ENCODE results near the gene DLG5. TPM values are rescaled to one million over a fixed set of nuclear protein-coding genes. Genes with fewer than 3 reads are reported as not detected.
A peak's percentile ranks its signal among the peaks of the same experiment; 100 is the strongest.

The DLG5 gene
- total and polyA plus RNA-seq, 4 donors: 10.0 to 70.6 (median 35.4) TPM

DNA sequence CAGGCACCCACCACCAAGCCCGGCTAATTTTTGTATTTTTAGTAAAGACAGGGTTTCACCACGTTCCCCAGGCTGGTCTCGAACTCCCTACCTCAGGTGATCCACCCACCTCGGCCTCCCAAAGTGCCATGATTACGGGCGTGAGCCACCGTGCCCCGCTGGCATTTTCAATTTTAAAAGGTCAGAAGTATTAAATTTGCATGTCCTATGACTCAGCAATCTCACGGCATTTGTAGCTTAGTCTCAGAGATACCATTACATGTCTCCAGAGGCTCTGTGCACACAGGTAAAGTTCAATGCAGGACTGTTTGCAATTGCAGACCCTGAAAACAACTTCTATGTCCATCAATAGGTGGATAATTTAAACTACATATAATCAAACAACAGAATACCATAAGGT, 99.2 kb downstream of the DLG5 start:
- intact Hi-C loops (cut with DNase I): no loop called here
- Histone ChIP-seq H3K4me1 (ENCODE audit: control insufficient read depth in 1 of 2, insufficient read depth in 2 of 2, low read length in 2 of 2) (no peaks in the 10 kb centered on the region), H3K27ac (ENCODE audit: low read depth in 1 of 2, low read length in 2 of 2) (no peak overlapping the region), H3K27me3 (ENCODE audit: control insufficient read depth in 1 of 2, insufficient read depth in 2 of 2, low read length in 1 of 2) (no peaks in the 10 kb centered on the region), H3K36me3 (ENCODE audit: control insufficient read depth in 1 of 2, insufficient read depth in 2 of 2, low read length in 1 of 2) (peaks cover 0 to 12% of the 10 kb centered on the region in 2 donors), H3K4me3 (ENCODE audit: low read length in 2 of 2) (no peak overlapping the region), H3K9me3 (ENCODE audit: control insufficient read depth, low read length) (no peaks in the 10 kb centered on the region)
- WGBS, 2 donors: 91 to 92% methylated on average over 9 of the region's 9 CpGs
- ATAC-seq (ENCODE audit: low FRiP score) (no peak), DNase-seq (peak in 1 of 2 donors; percentile 34)

DNA sequence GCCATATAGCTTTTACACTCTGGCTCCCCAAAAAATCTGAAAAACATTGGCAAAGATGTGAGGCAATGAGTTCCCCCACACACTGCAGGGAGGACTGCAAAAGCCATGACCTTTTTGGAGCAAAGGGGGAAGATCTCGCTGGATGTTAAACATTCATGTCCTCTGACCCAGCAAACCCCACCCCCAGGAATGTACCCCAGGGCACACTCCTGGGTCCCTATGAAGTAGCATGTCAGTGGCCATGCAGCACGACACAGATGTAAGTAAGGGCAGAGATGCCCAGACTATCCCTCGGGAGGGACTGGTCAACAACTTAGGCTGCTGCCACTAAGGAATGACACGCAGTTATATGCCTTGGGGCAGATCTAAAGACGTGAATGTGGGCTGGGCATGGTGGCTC, 100.6 kb downstream of the DLG5 start:
- Histone ChIP-seq H3K4me3 (ENCODE audit: low read length in 2 of 2) (no peak overlapping the region), H3K4me1 (ENCODE audit: control insufficient read depth in 1 of 2, insufficient read depth in 2 of 2, low read length in 2 of 2) (no peaks in the 10 kb centered on the region), H3K27ac (ENCODE audit: low read depth in 1 of 2, low read length in 2 of 2) (no peak overlapping the region), H3K9me3 (ENCODE audit: control insufficient read depth, low read length) (no peaks in the 10 kb centered on the region), H3K27me3 (ENCODE audit: control insufficient read depth in 1 of 2, insufficient read depth in 2 of 2, low read length in 1 of 2) (no peaks in the 10 kb centered on the region), H3K36me3 (ENCODE audit: control insufficient read depth in 1 of 2, insufficient read depth in 2 of 2, low read length in 1 of 2) (peaks cover 0 to 13% of the 10 kb centered on the region in 2 donors)
- intact Hi-C loops (cut with DNase I): no loop called here
- ATAC-seq (ENCODE audit: low FRiP score) (no peak), DNase-seq (peak in 1 of 2 donors; percentile 48)
- 71 to 73% methylated on average over 5 of the region's 5 CpGs for WGBS, 2 donors

DNA sequence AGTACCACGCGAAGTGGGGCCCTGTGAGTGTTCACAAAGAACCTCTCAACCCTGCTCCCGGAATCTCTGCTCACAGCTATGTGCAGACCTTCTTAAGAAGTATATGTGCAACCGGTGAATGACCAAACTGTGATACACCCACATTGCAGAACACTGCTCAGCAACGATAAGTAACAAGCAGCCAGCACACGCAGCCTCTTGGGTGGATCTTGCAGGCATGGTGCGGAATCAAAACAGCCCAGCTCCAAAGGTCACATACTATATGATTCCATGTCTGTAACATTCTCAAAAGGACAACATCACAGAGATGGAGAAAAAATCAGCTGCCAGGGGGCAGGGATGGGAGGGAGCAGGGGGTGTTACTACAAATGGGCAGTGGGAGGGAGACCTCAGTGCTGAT, 101.6 kb downstream of the DLG5 start:
- no peaks in the 10 kb centered on the region for H3K4me1 ChIP-seq (ENCODE audit: control insufficient read depth in 1 of 2, insufficient read depth in 2 of 2, low read length in 2 of 2)
- H3K9me3 ChIP-seq (ENCODE audit: control insufficient read depth, low read length): no peaks in the 10 kb centered on the region
- intact Hi-C loops (cut with DNase I): no loop called here
- DNase-seq (peak in 1 of 2 donors; percentile 21), ATAC-seq (ENCODE audit: low FRiP score) (no peak)
- peaks cover 0 to 11% of the 10 kb centered on the region in 2 donors for H3K36me3 ChIP-seq (ENCODE audit: control insufficient read depth in 1 of 2, insufficient read depth in 2 of 2, low read length in 1 of 2)
- no peak overlapping the region for H3K27ac ChIP-seq (ENCODE audit: low read depth in 1 of 2, low read length in 2 of 2)
- H3K27me3 ChIP-seq (ENCODE audit: control insufficient read depth in 1 of 2, insufficient read depth in 2 of 2, low read length in 1 of 2): no peaks in the 10 kb centered on the region
- 92 to 93% methylated on average over 7 of the region's 7 CpGs for WGBS, 2 donors
- no peak overlapping the region for H3K4me3 ChIP-seq (ENCODE audit: low read length in 2 of 2)

DNA sequence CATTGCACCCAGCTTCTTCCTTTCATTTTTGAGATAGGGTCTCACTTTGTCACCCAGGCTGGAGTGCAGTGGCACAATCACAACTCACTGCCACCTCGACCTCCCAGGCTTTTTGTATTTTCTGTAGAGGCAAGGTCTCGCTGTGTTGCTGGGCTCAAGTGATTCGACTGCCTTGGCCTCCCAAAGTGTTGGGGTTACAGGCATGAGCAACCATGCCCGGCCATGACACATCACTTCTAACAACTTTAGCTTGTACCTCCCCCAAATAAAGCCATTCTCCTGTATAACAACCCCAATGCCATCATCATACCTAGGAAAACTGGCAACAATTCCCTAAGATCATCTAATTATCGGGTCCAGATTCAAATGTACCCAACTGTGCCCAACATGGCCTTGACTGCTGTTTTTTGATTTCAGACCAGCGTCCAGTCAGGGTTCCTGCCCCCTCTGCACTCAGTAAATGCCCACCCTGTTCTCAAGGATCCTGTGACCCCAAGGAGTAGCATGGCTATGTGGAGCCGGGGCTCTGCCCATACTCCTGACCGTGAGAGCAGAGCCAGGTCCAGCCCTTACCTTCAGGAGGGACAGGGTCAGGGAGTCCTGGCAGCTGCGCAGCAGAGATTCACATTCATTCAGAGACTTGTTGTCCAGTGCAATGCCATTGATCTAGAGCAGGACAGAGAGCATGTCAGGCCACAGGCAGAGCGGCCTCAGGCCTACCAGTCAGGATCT, 102.6 kb downstream of the DLG5 start:
- ATAC-seq (ENCODE audit: low FRiP score): no peak
- no peaks in the 10 kb centered on the region for H3K9me3 ChIP-seq (ENCODE audit: control insufficient read depth, low read length)
- peak in 1 of 2 donors; percentile 51 for DNase-seq
- no peak overlapping the region for H3K27ac ChIP-seq (ENCODE audit: low read depth in 1 of 2, low read length in 2 of 2)
- H3K27me3 ChIP-seq (ENCODE audit: control insufficient read depth in 1 of 2, insufficient read depth in 2 of 2, low read length in 1 of 2): no peaks in the 10 kb centered on the region
- 95 to 96% methylated on average over 10 of the region's 10 CpGs for WGBS, 2 donors
- intact Hi-C loops (cut with DNase I): no loop called here
- no peak overlapping the region for H3K4me3 ChIP-seq (ENCODE audit: low read length in 2 of 2)
- H3K4me1 ChIP-seq (ENCODE audit: control insufficient read depth in 1 of 2, insufficient read depth in 2 of 2, low read length in 2 of 2): no peaks in the 10 kb centered on the region
- peaks cover 0 to 11% of the 10 kb centered on the region in 2 donors for H3K36me3 ChIP-seq (ENCODE audit: control insufficient read depth in 1 of 2, insufficient read depth in 2 of 2, low read length in 1 of 2)

DNA sequence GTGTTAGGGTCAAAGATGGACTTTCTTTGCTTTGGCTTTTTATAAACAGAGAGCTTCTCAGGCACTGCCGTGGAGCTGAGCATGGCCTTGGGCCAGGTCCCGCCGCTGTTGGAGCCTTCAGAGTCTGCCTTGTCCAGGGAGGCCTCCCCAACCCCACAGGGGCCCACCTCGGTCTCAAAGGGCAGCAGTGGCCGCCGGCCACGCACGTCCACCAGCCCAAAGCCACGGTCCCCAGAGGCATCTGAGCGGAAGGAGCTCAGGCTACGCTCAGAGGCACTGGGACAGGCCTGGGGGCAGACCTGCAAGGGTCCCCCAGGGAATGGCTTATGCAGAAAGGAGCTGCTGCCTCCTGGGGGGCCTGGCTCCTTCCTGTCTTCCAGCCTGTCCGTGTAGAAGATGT, 105.0 kb downstream of the DLG5 start:
- DNase-seq (peak in 1 of 2 donors; percentile 71), ATAC-seq (ENCODE audit: low FRiP score) (no peak)
- H3K4me3 ChIP-seq (ENCODE audit: low read length in 2 of 2): no peak overlapping the region
- intact Hi-C loops (cut with DNase I): no loop called here
- no peaks in the 10 kb centered on the region for H3K9me3 ChIP-seq (ENCODE audit: control insufficient read depth, low read length)
- no peaks in the 10 kb centered on the region for H3K4me1 ChIP-seq (ENCODE audit: control insufficient read depth in 1 of 2, insufficient read depth in 2 of 2, low read length in 2 of 2)
- H3K27ac ChIP-seq (ENCODE audit: low read depth in 1 of 2, low read length in 2 of 2): no peak overlapping the region
- WGBS, 2 donors: 75 to 79% methylated on average over 12 of the region's 12 CpGs
- peaks cover 4 to 13% of the 10 kb centered on the region in 2 donors for H3K36me3 ChIP-seq (ENCODE audit: control insufficient read depth in 1 of 2, insufficient read depth in 2 of 2, low read length in 1 of 2)
- no peaks in the 10 kb centered on the region for H3K27me3 ChIP-seq (ENCODE audit: control insufficient read depth in 1 of 2, insufficient read depth in 2 of 2, low read length in 1 of 2)

DNA sequence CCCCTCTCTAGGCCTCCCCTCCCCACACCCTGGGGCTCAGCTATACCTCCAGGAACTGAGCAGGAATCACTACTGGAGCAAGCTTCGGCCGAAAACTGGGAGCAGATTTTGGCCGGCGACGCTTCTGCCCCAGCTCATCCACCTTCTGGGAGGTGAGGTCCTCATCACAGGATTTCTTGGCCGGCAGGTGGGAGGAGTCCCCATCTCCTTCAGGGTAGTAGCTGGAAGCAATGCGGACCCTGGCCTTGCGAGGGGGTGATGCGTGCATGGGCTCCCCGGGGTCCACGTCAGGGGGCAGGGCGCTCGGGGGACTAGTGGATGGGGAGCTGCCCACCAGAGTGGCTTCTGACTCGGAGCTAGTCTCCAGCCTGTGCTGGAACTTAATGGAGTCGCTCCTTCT, 105.5 kb downstream of the DLG5 start:
- no peaks in the 10 kb centered on the region for H3K4me1 ChIP-seq (ENCODE audit: control insufficient read depth in 1 of 2, insufficient read depth in 2 of 2, low read length in 2 of 2)
- no peaks in the 10 kb centered on the region for H3K9me3 ChIP-seq (ENCODE audit: control insufficient read depth, low read length)
- peaks cover 4 to 15% of the 10 kb centered on the region in 2 donors for H3K36me3 ChIP-seq (ENCODE audit: control insufficient read depth in 1 of 2, insufficient read depth in 2 of 2, low read length in 1 of 2)
- DNase-seq: peak in 1 of 2 donors; percentile 69
- intact Hi-C loops (cut with DNase I): no loop called here
- H3K4me3 ChIP-seq (ENCODE audit: low read length in 2 of 2): no peak overlapping the region
- no peak for ATAC-seq (ENCODE audit: low FRiP score)
- WGBS, 2 donors: 96 to 97% methylated on average over 15 of the region's 15 CpGs
- no peaks in the 10 kb centered on the region for H3K27me3 ChIP-seq (ENCODE audit: control insufficient read depth in 1 of 2, insufficient read depth in 2 of 2, low read length in 1 of 2)
- no peak overlapping the region for H3K27ac ChIP-seq (ENCODE audit: low read depth in 1 of 2, low read length in 2 of 2)

DNA sequence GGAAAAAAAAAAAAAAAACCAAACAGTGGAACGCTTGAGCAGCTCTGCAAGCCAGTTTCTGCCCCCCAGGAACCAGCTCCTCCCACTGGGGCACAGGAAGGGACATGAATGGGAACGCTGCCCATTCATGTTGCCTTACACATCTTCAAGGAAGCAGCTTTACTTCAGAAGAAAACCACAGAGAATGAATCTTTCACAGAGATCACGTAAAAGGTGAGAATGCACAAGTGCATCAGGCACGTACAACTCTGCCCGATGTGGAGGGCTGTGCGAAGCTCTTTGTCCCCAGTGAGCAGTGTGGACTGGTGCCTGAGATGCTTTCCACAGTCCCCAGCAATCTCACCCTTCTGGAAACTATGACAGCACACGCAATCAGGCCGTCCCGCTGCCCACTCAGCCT, 106.2 kb downstream of the DLG5 start:
- Histone ChIP-seq H3K27ac (ENCODE audit: low read depth in 1 of 2, low read length in 2 of 2) (no peak overlapping the region), H3K4me1 (ENCODE audit: control insufficient read depth in 1 of 2, insufficient read depth in 2 of 2, low read length in 2 of 2) (no peaks in the 10 kb centered on the region), H3K4me3 (ENCODE audit: low read length in 2 of 2) (no peak overlapping the region), H3K36me3 (ENCODE audit: control insufficient read depth in 1 of 2, insufficient read depth in 2 of 2, low read length in 1 of 2) (peaks cover 4 to 15% of the 10 kb centered on the region in 2 donors), H3K27me3 (ENCODE audit: control insufficient read depth in 1 of 2, insufficient read depth in 2 of 2, low read length in 1 of 2) (no peaks in the 10 kb centered on the region), H3K9me3 (ENCODE audit: control insufficient read depth, low read length) (no peaks in the 10 kb centered on the region)
- ATAC-seq (ENCODE audit: low FRiP score) (no peak), DNase-seq (peak in 1 of 2 donors; percentile 15)
- 83 to 88% methylated on average over 9 of the region's 9 CpGs for WGBS, 2 donors
- intact Hi-C loops (cut with DNase I): no loop called here

DNA sequence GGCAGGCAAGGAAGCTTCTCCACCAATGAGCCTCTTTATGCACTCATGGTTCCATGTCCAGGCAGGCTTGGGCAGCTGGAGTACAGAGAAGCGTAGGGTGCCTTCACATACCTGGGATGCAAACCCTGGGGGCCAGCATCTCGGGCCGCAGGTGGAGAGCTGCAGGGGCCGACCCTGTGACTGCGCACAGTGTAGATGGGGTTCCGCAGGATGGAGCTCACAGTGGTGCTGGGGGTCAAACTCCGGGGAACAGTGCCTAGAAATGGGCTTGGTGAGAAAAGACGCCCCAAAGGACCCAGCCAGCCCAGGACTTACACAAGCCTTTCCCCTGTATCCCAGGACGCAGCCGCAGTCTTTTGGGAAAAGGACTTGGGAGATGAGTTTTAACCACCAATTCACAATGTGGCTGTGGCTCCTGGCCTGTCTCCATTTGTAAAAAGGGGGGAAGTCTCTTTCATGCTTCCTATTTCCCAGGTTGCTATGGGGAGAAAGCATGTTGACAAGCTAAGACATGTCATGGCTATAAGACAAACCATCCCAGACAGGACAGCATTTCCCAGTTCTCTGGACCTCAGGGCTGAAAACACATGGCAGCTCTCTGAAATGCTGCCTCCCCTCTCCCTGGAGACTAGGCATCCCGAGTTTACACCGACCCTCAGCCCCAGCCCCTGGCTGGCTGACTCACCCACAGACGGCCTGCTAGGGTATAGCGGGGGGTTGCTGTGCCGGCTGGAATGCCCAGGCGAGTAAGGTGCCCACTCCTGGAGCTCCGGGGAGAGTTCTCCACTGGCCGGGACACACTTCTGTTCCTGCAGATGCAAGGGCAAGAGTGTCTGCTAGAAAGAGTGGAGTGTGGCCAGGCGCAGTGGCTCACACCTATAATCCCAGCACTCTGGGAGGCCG, 107.1 kb downstream of the DLG5 start:
- no peak for ATAC-seq (ENCODE audit: low FRiP score)
- Histone ChIP-seq H3K27ac (ENCODE audit: low read depth in 1 of 2, low read length in 2 of 2) (no peak overlapping the region), H3K4me1 (ENCODE audit: control insufficient read depth in 1 of 2, insufficient read depth in 2 of 2, low read length in 2 of 2) (no peaks in the 10 kb centered on the region), H3K4me3 (ENCODE audit: low read length in 2 of 2) (no peak overlapping the region), H3K27me3 (ENCODE audit: control insufficient read depth in 1 of 2, insufficient read depth in 2 of 2, low read length in 1 of 2) (no peaks in the 10 kb centered on the region), H3K9me3 (ENCODE audit: control insufficient read depth, low read length) (no peaks in the 10 kb centered on the region), H3K36me3 (ENCODE audit: control insufficient read depth in 1 of 2, insufficient read depth in 2 of 2, low read length in 1 of 2) (peaks cover 4 to 18% of the 10 kb centered on the region in 2 donors)
- DNase-seq: peak in 1 of 2 donors; percentile 63
- whole genome bisulfite sequencing, 2 donors: 91 to 92% methylated on average over 20 of the region's 20 CpGs
- intact Hi-C loops (cut with DNase I): no loop called here
